Type B pancreatic cell (in vitro differentiated cells): Measurements from ENCODE around the gene TRPM1. TPM values are rescaled to one million over a fixed set of nuclear protein-coding genes. Genes with fewer than 3 reads are reported as not detected.

Source experiments
- DNase-seq: peaks from one replicate; pipeline ENCODE4 v3.0.0; 2021; ENCODE audit warnings: mixed read lengths; ENCODE audit not compliant: unreplicated experiment; ENCODE audit errors: extremely low spot score
- H3K27ac Mint-ChIP-seq: 2 replicates; pipeline ENCODE4 v1.8.0; 2021; ENCODE audit warnings: mild to moderate bottlenecking, mixed read lengths
- H3K27me3 Mint-ChIP-seq: 2 replicates; pipeline ENCODE4 v1.8.0; 2021; ENCODE audit warnings: mixed read lengths
- H3K36me3 Mint-ChIP-seq: 2 replicates; pipeline ENCODE4 v1.8.0; 2021; ENCODE audit warnings: mixed read lengths
- H3K4me1 Mint-ChIP-seq: one replicate; pipeline ENCODE4 v1.8.0; 2021; ENCODE audit warnings: mixed read lengths; ENCODE audit not compliant: unreplicated experiment
- H3K4me3 Mint-ChIP-seq: 2 replicates; pipeline ENCODE4 v1.8.0; 2021; ENCODE audit warnings: mild to moderate bottlenecking, mixed read lengths
- H3K9me3 Mint-ChIP-seq: 2 replicates; pipeline ENCODE4 v1.8.0; 2021; ENCODE audit warnings: mixed read lengths
- total RNA-seq: library from RNA; stranded (reverse); gene quantifications from 2 replicates; pipeline ENCODE4 v1.2.1, GENCODE V29; 2021; ENCODE audit warnings: low replicate concordance
- TF ChIP-seq, protein P1 (sequence below): fragments of 200-600 bp; sonication (generic); conservative IDR thresholded peaks from 2 replicates; pipeline ENCODE4 v1.5.0; 2021; ENCODE audit warnings: antibody characterized with exemption, mild to moderate bottlenecking

Gene TRPM1
- total RNA-seq, 1 donor from 2014 or later: 9.5 TPM

DNA sequence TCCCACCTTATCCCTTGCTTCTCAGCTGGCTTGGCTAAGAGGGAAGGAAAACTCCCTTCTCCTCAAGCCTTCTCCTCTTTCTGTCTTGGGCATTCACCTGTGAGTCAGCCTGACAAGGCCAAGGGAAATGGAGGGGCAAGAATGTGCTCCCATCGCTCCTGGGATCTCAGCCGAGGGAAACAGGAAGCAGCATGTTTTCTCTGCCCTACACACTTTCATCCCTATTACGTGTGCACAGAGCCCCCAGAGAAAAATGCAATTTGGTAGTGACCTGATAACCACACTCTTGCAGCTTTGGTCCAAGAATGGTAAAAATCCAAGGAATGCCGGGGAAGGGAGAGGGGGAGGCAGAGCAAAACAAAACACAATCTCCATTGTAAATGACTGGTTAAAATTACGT lies 77.2 kb downstream of the TRPM1 start:
- no peak for DNase-seq
- H3K27ac Mint-ChIP-seq: peak overlapping the region; percentile 70
- H3K4me3 Mint-ChIP-seq: peak overlapping the region; percentile 13

GRCh38 chr15:31023841-31024240 lies 77.7 kb downstream of the TRPM1 start:
- Mint-ChIP-seq H3K27me3 (no peaks in the 10 kb centered on the region), H3K27ac (peak overlapping the region; percentile 10), H3K9me3 (no peaks in the 10 kb centered on the region), H3K4me1 (peaks cover 25% of the 10 kb centered on the region), H3K4me3 (no peak overlapping the region), H3K36me3 (no peaks in the 10 kb centered on the region)
- no peak for DNase-seq
- TF ChIP-seq, protein P1, sequence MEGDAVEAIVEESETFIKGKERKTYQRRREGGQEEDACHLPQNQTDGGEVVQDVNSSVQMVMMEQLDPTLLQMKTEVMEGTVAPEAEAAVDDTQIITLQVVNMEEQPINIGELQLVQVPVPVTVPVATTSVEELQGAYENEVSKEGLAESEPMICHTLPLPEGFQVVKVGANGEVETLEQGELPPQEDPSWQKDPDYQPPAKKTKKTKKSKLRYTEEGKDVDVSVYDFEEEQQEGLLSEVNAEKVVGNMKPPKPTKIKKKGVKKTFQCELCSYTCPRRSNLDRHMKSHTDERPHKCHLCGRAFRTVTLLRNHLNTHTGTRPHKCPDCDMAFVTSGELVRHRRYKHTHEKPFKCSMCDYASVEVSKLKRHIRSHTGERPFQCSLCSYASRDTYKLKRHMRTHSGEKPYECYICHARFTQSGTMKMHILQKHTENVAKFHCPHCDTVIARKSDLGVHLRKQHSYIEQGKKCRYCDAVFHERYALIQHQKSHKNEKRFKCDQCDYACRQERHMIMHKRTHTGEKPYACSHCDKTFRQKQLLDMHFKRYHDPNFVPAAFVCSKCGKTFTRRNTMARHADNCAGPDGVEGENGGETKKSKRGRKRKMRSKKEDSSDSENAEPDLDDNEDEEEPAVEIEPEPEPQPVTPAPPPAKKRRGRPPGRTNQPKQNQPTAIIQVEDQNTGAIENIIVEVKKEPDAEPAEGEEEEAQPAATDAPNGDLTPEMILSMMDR: no peak

More for the DNA sequence above, 77.2 kb downstream of the TRPM1 start:
- Mint-ChIP-seq H3K36me3 (no peaks in the 10 kb centered on the region), H3K27me3 (no peaks in the 10 kb centered on the region), H3K9me3 (no peaks in the 10 kb centered on the region), H3K4me1 (peaks cover 25% of the 10 kb centered on the region)
- TF ChIP-seq, protein P1: no peak

DNA sequence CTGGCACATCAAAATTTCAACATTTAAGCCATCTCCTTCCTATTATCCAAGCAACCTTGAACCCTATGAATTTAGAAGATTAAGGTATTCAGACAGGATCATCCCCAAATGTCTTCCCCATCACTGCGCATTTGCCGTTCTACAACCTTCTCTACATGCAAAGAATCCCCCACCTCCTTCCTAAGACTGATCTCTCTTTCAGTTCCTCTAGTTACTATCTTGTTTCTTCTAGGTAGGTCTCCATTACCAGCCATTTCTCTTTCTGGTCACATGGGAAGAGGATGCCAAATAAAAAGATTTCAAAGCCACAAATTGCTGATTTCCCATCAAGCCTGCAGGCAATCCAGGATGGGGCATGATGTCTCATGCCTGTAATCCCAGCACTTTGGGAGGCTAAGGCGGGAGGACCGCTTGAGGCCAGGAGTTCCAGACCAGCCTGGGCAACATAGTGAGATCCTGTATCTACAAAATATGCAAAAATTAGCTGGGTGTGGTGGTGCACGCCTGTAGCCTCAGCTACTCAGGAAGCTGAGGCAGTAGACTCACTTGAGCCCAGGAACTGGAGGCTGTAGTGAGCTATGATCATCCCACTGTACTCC lies 80.4 kb downstream of the TRPM1 start:
- no peaks in the 10 kb centered on the region for H3K36me3 Mint-ChIP-seq
- no peak overlapping the region for H3K27ac Mint-ChIP-seq
- TF ChIP-seq, protein P1: no peak
- peaks cover 31% of the 10 kb centered on the region for H3K4me1 Mint-ChIP-seq
- H3K4me3 Mint-ChIP-seq: no peak overlapping the region
- H3K27me3 Mint-ChIP-seq: no peaks in the 10 kb centered on the region
- DNase-seq: no peak
- no peaks in the 10 kb centered on the region for H3K9me3 Mint-ChIP-seq

GRCh38 chr15:31020542-31020941 lies 81.0 kb downstream of the TRPM1 start:
- H3K27ac Mint-ChIP-seq: no peak overlapping the region
- H3K4me1 Mint-ChIP-seq: peaks cover 31% of the 10 kb centered on the region
- H3K36me3 Mint-ChIP-seq: no peaks in the 10 kb centered on the region
- H3K9me3 Mint-ChIP-seq: no peaks in the 10 kb centered on the region
- DNase-seq: no peak
- TF ChIP-seq, protein P1: no peak
- no peak overlapping the region for H3K4me3 Mint-ChIP-seq
- no peaks in the 10 kb centered on the region for H3K27me3 Mint-ChIP-seq

- Mint-ChIP-seq H3K4me1 (peaks cover 27% of the 10 kb centered on the region), H3K36me3 (no peaks in the 10 kb centered on the region), H3K27ac (no peak overlapping the region), H3K27me3 (no peaks in the 10 kb centered on the region), H3K4me3 (no peak overlapping the region), H3K9me3 (no peaks in the 10 kb centered on the region)
- DNase-seq: no peak
- TF ChIP-seq, protein P1: no peak
Observed at GRCh38 chr15:31019986-31020385, 81.5 kb downstream of the TRPM1 start.
